HK-2 (cell line): ENCODE data around the gene ADAMTSL3.
"Not testable (repeated sequence)": the region's sequence is repeated elsewhere in the genome, so short reads cannot be mapped to it uniquely, and the experiment has no call there.

ENCODE experiments used
- DNase-seq: peaks from one replicate; pipeline ENCODE4 v3.0.0-alpha.2; 2018; ENCODE audit not compliant: unreplicated experiment

The ADAMTSL3 gene

GRCh38 chr15:84086071-84086470 is 432.1 kb downstream of the ADAMTSL3 start:
- not testable (repeated sequence) for DNase-seq
